GM10266 (cell line): ENCODE data around the gene DCDC1.

Experiments used
- DNase-seq: peaks from one replicate; pipeline ENCODE4 v3.0.0; 2012; ENCODE audit errors: extremely low spot score
- TF ChIP-seq, protein P1 (sequence below): IDR thresholded peaks from 2 replicates; pipeline ENCODE4 v1.5.1; 2012; ENCODE audit warnings: mild to moderate bottlenecking, low read depth; ENCODE audit not compliant: control insufficient read depth, insufficient read depth; ENCODE audit errors: missing control alignments

Gene DCDC1

DNA sequence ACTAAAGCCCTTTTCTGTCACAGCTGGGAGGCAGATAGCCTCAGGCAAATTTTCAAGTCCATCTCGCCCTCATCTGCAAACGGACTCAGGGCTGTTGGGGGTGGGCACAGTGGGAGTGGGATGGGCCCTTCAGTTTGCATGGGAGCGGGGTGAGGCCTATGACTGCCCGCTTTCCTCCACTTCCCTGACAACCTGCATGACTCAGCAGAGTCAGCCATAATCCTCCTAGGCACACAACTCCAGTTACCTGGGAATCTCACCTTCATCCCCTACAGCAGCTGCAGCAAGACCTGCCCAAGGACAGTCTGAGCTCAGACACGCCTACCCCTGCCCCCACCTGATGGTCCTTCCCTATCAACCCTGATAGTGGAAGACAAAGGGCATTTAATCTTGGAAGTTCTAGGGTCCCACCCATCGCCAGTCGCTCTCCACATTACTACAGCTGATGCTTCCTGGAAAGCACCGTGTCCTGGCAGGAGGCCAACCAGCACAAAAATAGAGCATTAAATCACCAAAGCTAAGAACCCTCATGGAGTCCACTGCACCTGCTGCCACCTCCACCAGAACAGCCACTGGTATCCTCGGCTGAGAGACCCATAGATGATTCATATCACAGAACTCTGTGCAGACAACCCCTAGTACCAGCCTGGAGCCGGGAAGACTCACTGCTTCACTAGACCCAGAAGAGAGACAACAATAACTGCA is 319.3 kb downstream of the DCDC1 start:
- TF ChIP-seq, protein P1, sequence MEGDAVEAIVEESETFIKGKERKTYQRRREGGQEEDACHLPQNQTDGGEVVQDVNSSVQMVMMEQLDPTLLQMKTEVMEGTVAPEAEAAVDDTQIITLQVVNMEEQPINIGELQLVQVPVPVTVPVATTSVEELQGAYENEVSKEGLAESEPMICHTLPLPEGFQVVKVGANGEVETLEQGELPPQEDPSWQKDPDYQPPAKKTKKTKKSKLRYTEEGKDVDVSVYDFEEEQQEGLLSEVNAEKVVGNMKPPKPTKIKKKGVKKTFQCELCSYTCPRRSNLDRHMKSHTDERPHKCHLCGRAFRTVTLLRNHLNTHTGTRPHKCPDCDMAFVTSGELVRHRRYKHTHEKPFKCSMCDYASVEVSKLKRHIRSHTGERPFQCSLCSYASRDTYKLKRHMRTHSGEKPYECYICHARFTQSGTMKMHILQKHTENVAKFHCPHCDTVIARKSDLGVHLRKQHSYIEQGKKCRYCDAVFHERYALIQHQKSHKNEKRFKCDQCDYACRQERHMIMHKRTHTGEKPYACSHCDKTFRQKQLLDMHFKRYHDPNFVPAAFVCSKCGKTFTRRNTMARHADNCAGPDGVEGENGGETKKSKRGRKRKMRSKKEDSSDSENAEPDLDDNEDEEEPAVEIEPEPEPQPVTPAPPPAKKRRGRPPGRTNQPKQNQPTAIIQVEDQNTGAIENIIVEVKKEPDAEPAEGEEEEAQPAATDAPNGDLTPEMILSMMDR: no peak
- DNase-seq: no peak

DNA sequence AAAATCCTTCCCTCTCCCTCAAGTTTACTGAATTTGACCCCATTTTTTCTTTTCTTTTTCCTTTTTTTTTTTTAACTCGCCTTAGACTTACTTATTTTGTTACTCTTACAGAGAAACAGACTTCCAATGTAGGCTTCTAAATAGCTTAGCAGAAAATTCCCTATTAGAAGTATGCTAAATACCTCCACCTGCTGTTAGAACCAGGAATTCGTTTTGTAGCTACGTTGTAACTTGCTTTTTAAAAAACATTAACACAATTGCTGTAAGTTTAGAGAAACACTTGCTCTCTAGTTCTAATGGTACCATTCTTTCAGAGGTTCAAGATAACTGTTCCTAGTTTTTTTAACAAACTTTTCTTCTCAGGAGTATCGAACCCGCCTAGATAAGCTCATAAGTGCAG is 324.2 kb downstream of the DCDC1 start:
- TF ChIP-seq, protein P1: peak; percentile 6
- peak; percentile 3 for DNase-seq

DNA sequence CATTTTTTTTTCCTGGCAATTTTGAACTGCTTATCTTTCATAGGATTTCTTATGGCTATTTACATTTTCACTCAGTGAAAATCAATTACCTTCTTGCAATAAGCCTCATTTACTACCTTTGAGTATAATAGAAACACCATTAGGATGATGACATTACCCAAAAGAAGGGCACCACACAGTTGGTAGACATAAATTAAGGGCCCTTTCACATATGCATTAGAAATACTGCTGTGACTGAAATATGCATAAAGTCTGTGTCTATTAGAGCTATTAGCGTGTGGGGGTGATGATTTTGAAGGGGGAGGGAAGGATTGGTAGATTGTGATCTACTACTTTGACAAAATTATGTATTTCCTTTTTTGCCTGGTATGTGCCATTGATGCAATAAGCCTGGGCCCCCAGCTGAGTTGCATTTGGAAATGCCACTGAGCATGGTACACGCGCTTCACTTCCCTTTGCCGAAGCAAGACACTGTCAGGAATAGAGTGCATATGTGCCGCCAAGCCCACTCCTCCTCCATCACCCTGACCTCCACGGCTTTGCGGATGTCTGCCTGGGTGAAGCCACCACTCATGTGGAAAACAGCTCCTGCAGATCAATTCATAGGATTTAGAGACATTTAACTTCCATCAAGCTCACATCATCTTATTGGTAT is 339.3 kb downstream of the DCDC1 start:
- TF ChIP-seq, protein P1: no peak

DNA sequence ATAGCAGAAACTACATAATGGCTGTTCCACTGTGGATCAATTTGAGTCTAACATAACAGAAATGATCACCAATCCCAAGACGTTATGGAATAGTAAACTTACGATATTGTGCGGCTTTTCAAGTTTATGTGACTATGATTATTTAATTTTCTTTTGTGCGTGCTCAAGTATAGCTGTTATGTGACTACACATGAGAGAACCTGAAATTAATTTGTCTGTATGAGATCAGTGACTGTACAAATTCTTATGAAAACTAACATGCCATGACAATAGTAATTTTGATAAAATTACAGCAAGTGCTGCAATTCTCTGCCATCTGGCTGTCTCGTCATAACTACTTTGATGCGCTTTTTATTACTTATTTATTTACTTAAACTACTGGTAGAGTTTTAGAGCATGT is 343.2 kb downstream of the DCDC1 start:
- no peak for DNase-seq
- TF ChIP-seq, protein P1: no peak

More for the DNA sequence above, 339.3 kb downstream of the DCDC1 start:
- no peak for DNase-seq

DNA sequence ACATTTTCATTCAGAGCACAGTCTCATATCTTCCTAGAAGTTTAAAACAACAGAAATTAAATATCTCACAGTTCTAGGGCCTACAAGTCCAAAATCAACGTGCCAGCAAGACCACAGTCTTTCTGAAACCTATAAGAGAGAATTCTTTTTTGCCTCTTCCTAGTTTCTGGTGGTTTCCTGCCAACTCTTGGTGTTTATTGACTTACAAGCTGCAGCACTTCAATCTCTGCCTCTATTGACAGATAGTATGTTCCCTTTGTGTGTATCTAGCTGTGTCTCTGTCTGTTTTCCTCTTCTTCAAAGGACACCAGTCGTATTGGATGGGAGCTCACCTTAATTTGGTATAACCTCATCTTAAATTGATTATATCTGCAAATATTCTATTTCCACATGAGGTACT is 347.5 kb downstream of the DCDC1 start:
- TF ChIP-seq, protein P1: no peak
- DNase-seq: no peak

DNA sequence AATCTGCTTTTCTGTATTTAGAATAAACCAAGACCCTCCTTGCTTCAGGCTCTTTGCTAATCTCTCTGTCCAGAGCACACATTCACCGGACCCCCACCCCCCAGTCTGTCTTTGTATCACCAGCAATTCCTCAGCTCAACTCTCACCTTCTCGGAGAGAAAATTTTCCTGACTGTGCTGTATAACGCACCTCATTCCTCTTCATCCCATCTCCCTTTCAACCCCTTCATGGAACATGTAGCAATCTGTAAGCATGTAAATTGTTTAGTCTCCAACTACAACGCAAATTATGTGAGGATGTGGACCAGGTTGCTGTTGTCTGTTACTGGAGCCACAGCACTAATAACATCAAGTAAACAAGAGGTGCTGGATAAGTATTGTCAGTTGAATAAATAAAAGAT is 349.8 kb downstream of the DCDC1 start:
- TF ChIP-seq, protein P1: no peak
- no peak for DNase-seq

DNA sequence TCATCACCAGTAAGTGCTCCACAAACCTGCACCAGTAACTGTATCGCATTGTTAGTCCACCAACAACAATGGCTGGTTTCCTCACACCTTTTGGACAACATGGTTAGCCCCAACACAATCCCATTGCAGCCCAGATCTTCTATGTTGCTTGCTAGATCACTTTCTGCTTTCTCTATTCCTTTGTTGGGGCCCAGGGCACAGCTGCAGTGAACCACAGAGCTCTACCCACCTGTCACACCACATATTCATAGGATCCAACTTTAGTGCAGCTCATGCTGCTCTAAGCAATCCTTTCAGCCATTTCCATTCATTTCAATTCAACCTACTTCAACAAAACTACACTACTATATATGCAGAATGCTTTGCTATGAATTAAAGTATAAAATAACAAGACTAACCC is 364.3 kb downstream of the DCDC1 start:
- DNase-seq: no peak
- TF ChIP-seq, protein P1: no peak
